ENCODE data around the gene FOXO1.

FOXO1 gene

GRCh38 chr13:40572961-40573360, 93.5 kb downstream of the FOXO1 start:
- DNase-seq: no peak

- no peak for DNase-seq
Observed at GRCh38 chr13:40571338-40571963, 95.0 kb downstream of the FOXO1 start.

GRCh38 chr13:40570930-40571329, 95.5 kb downstream of the FOXO1 start:
- DNase-seq: no peak

- no peak for DNase-seq
Observed at GRCh38 chr13:40569024-40569350, 97.5 kb downstream of the FOXO1 start.

GRCh38 chr13:40568246-40569023, 98.0 kb downstream of the FOXO1 start:
- no peak for DNase-seq

GRCh38 chr13:40566811-40567210, 99.6 kb downstream of the FOXO1 start:
- no peak for DNase-seq

- no peak for DNase-seq
Observed at GRCh38 chr13:40565282-40566148, 100.9 kb downstream of the FOXO1 start.

- DNase-seq: no peak
Observed at GRCh38 chr13:40564342-40565001, 102.0 kb downstream of the FOXO1 start.

- DNase-seq: no peak
Observed at GRCh38 chr13:40563350-40564125, 102.9 kb downstream of the FOXO1 start.

GRCh38 chr13:40562975-40563349, 103.5 kb downstream of the FOXO1 start:
- no peak for DNase-seq

- DNase-seq: no peak
Observed at GRCh38 chr13:40559915-40560314, 106.5 kb downstream of the FOXO1 start.

- DNase-seq: no peak
Observed at GRCh38 chr13:40558656-40559055, 107.8 kb downstream of the FOXO1 start.

GRCh38 chr13:40556453-40556852, 110.0 kb downstream of the FOXO1 start:
- no peak for DNase-seq

- no peak for DNase-seq
Observed at GRCh38 chr13:40553356-40553755, 113.1 kb downstream of the FOXO1 start.

- DNase-seq: no peak
Observed at GRCh38 chr13:40552895-40553294, 113.5 kb downstream of the FOXO1 start.

- DNase-seq: no peak
Observed at GRCh38 chr13:40550130-40550529, 116.3 kb downstream of the FOXO1 start.

- no peak for DNase-seq
Observed at GRCh38 chr13:40549500-40550094, 116.8 kb downstream of the FOXO1 start.

- no peak for DNase-seq
Observed at GRCh38 chr13:40547591-40548315, 118.7 kb downstream of the FOXO1 start.

- DNase-seq: no peak
Observed at GRCh38 chr13:40546047-40546446, 120.4 kb downstream of the FOXO1 start.

- no peak for DNase-seq
Observed at GRCh38 chr13:40540328-40541044, 126.0 kb downstream of the FOXO1 start.

Data from activated T-cell treated with anti-CD3 and anti-CD28 coated beads for 4 hours (primary cell).